B cell (primary cell): ENCODE measurements around the gene FMNL3. TPM values are rescaled to one million over a fixed set of nuclear protein-coding genes. Genes with fewer than 3 reads are reported as not detected.

Experiments used
- ATAC-seq: fragments of 200-7000 bp; cut with Tn5 transposase; one replicate; pipeline ENCODE4 v1.10.0; 2021; ENCODE audit warnings: low read depth, mild to moderate bottlenecking, moderate number of reproducible peaks, moderate library complexity
- CTCF ChIA-PET: fragments of 350-600 bp; sonication (Branson Sonifier 250); formaldehyde crosslinking; loops from one replicate; lab custom pipeline; 2021; ENCODE audit warnings: antibody characterized with exemption, inconsistent platforms; lab: Charles Lee
- POLR2A ChIA-PET: fragments of 350-600 bp; sonication (Branson Sonifier 250); formaldehyde crosslinking; loops from one replicate; lab custom pipeline; 2021; ENCODE audit warnings: antibody characterized with exemption; lab: Charles Lee
- DNase-seq: peaks from one replicate; pipeline ENCODE4 v3.0.0; 2013
- H2AFZ ChIP-seq: 2 replicates; pipeline ENCODE4 v1.6.1; 2012; ENCODE audit warnings: mild to moderate bottlenecking, low read depth, low read length; ENCODE audit not compliant: insufficient read depth, poor library complexity, severe bottlenecking
- H3K27ac ChIP-seq, 2 donors: 1 replicate in 1 of 2; 2 replicates in 1 of 2; pipeline ENCODE4 v1.5.1; 2012 to 2013; ENCODE audit warnings: low read length in 2 of 2, mild to moderate bottlenecking in 2 of 2, moderate library complexity in 1 of 2
- H3K27me3 ChIP-seq, 4 experiments: fragments of 200-600 bp in 1 of 4; sonication (generic) in 1 of 4; replicated peaks in 1 of 4; 1 replicate in 2 of 4; 2 replicates in 2 of 4; pipeline versions ENCODE4 v1.6.1 to v1.7.0; 2013 to 2016; ENCODE audit warnings: low read length in 3 of 4, mild to moderate bottlenecking in 2 of 4, mixed read lengths in 1 of 4, moderate library complexity in 1 of 4; ENCODE audit not compliant: insufficient read depth in 4 of 4, control insufficient read depth in 3 of 4; ENCODE audit errors: control extremely low read depth in 1 of 4
- H3K36me3 ChIP-seq, 2 experiments: replicated peaks in 1 of 2; 1 replicate in 1 of 2; 2 replicates in 1 of 2; pipeline versions ENCODE4 v1.6.1 to v1.7.1; 2013; ENCODE audit warnings: low read length in 1 of 2; ENCODE audit not compliant: insufficient read depth in 2 of 2, control insufficient read depth in 1 of 2; ENCODE audit errors: control extremely low read depth in 1 of 2, extremely low read depth in 1 of 2
- H3K4me1 ChIP-seq, 2 donors: fragments of 200-600 bp in 1 of 2; sonication (generic) in 1 of 2; 1 replicate in 1 of 2; 2 replicates in 1 of 2; pipeline versions ENCODE4 v1.5.1 to v1.6.1; 2013 to 2017; ENCODE audit warnings: low read length in 2 of 2; ENCODE audit not compliant: control insufficient read depth in 2 of 2, insufficient read depth in 2 of 2
- H3K4me2 ChIP-seq: replicated peaks from 2 replicates; pipeline ENCODE3; 2012; ENCODE audit warnings: mild to moderate bottlenecking, low read depth, low read length; ENCODE audit not compliant: poor library complexity, severe bottlenecking
- H3K4me3 ChIP-seq, 5 experiments: fragments of 200-600 bp in 1 of 5; sonication (generic) in 1 of 5; 1 replicate in 3 of 5; 2 replicates in 2 of 5; pipeline versions ENCODE4 v1.5.1 to v1.7.0; 2011 to 2016; ENCODE audit warnings: low read length in 4 of 5, mild to moderate bottlenecking in 4 of 5, low read depth in 2 of 5, control low read depth in 1 of 5, moderate library complexity in 1 of 5; ENCODE audit not compliant: insufficient read depth in 1 of 5; ENCODE audit errors: control extremely low read depth in 1 of 5, extremely low read depth in 1 of 5
- H3K79me2 ChIP-seq: fragments of 200-600 bp; sonication (generic); one replicate; pipeline ENCODE4 v1.6.0; 2016; ENCODE audit warnings: low read length; ENCODE audit not compliant: control insufficient read depth, insufficient read depth
- H3K9ac ChIP-seq: fragments of 200-600 bp; sonication (generic); 2 replicates; pipeline ENCODE4 v1.6.1; 2017; ENCODE audit warnings: mild to moderate bottlenecking, low read length, moderate library complexity
- H3K9me3 ChIP-seq, 3 donors: one replicate each; pipeline versions ENCODE4 v1.6.1 to v1.7.1; 2013; ENCODE audit warnings: low read length in 2 of 3; ENCODE audit not compliant: control insufficient read depth in 2 of 3, insufficient read depth in 1 of 3; ENCODE audit errors: control extremely low read depth in 1 of 3
- H4K20me1 ChIP-seq: 2 replicates; pipeline ENCODE4 v1.6.0; 2012; ENCODE audit warnings: mild to moderate bottlenecking, low read length; ENCODE audit not compliant: insufficient read depth, control insufficient read depth, poor library complexity, severe bottlenecking
- H3K27ac Mint-ChIP-seq: one replicate; pipeline ENCODE4 v1.8.0; 2021; ENCODE audit warnings: mixed read lengths
- H3K27me3 Mint-ChIP-seq: one replicate; pipeline ENCODE4 v1.8.0; 2021; ENCODE audit warnings: mixed read lengths
- H3K4me1 Mint-ChIP-seq: one replicate; pipeline ENCODE4 v1.8.0; 2021; ENCODE audit warnings: mixed read lengths
- H3K4me3 Mint-ChIP-seq: one replicate; pipeline ENCODE4 v1.8.0; 2021; ENCODE audit warnings: mixed read lengths
- H3K9me3 Mint-ChIP-seq: one replicate; pipeline ENCODE4 v1.8.0; 2022; ENCODE audit warnings: mixed read lengths; ENCODE audit not compliant: insufficient read depth
- CTCF ChIP-seq: fragments of 200-600 bp; IDR thresholded peaks from one replicate; pipeline ENCODE4 v1.8.0; 2022; ENCODE audit warnings: antibody characterized with exemption, mild to moderate bottlenecking
- EZH2 ChIP-seq: IDR thresholded peaks from 2 replicates; pipeline ENCODE4 v1.6.1; 2012; ENCODE audit warnings: borderline replicate concordance, low read depth, mild to moderate bottlenecking, moderate library complexity, low read length; ENCODE audit not compliant: insufficient read depth, poor library complexity, severe bottlenecking
- WGBS: methylation state at CpG from one replicate; pipeline ENCODE4 v1.1.5; 2013; ENCODE audit warnings: missing lambda C conversion rate; ENCODE audit not compliant: insufficient coverage; 5-methylcytosine and 5-hydroxymethylcytosine counted together
- intact Hi-C: fragments of 100-400 bp; cut with micrococcal nuclease; formaldehyde crosslinking; loops from one replicate; pipeline ENCODE4 v1.10.0; 2022
- polyA plus RNA-seq: library from polyadenylated mRNA; depleted of rRNA; stranded (reverse); fragments of >200 nt; gene quantifications from 2 replicates; pipeline ENCODE4 v1.2.3, GENCODE V29; 2012
- total RNA-seq, 2 donors: library from RNA; stranded (reverse); fragments of 120-200 nt in 1 of 2; gene quantifications; 1 replicate in 1 of 2; 2 replicates in 1 of 2; pipeline versions ENCODE4 v1.2.3 to v1.2.4, GENCODE V29; 2013 to 2022

The FMNL3 gene
- total and polyA plus RNA-seq, 2 donors (not counting 1 experiment from before 2014, with no cell fraction given) = 19.3 to 69.9 TPM

GRCh38 chr12:49588721-49589516 is 118.3 kb downstream of the FMNL3 start:
- intact Hi-C loops = no loop called here
- H3K27ac ChIP-seq = no peak overlapping the region
- no peak overlapping the region for H3K27ac Mint-ChIP-seq
- ChIA-PET CTCF (interaction anchor here (0.6 to 1.3 kb wide), 2 partner anchors 10 to 45 kb away, joined by 3 read pairs; no protein-coding TSS in a partner anchor), POLR2A (no interaction called here)
- H2AFZ ChIP-seq = no peak overlapping the region
- no peak overlapping the region for H3K4me2 ChIP-seq
- no peaks in the 10 kb centered on the region for H3K27me3 ChIP-seq
- ATAC-seq (no peak), DNase-seq (no peak)
- no peaks in the 10 kb centered on the region for H3K4me1 Mint-ChIP-seq
- H3K4me3 Mint-ChIP-seq = no peak overlapping the region
- H4K20me1 ChIP-seq = no peaks in the 10 kb centered on the region
- no peaks in the 10 kb centered on the region for H3K27me3 Mint-ChIP-seq
- H3K4me1 ChIP-seq = no peaks in the 10 kb centered on the region
- H3K9me3 Mint-ChIP-seq = peaks cover 5% of the 10 kb centered on the region
- H3K9ac ChIP-seq = no peak overlapping the region
- H3K9me3 ChIP-seq = peaks cover 1 to 10% (median 8%) of the 10 kb centered on the region in 3 donors
- H3K79me2 ChIP-seq = no peaks in the 10 kb centered on the region
- peaks cover 0 to 19% of the 10 kb centered on the region in 2 experiments for H3K36me3 ChIP-seq
- TF ChIP-seq CTCF (no peak), EZH2 (no peak)
- 100% methylated on average over 3 of the region's 4 CpGs for WGBS
- H3K4me3 ChIP-seq = no peak overlapping the region

DNA sequence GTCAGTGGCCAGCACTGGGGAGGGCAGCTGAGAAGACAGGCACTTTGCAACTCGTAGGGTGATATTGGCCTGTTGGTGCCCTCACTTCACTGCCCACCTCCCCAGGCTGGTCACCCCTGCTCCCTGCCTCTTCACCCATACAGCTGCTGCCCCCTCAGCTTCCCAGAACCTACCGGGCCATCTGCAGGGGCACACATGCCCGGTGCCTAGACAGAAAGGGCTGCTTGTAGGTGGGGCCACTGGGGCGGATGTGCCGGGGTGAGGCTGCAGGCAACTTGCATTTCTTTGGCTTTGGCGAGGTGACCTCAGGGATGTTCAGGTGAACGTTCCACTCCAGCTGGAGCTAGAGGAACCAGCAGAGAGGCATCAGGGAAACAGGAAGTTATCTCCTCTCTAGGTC is 118.9 kb downstream of the FMNL3 start:
- Histone ChIP-seq H3K27me3 (no peaks in the 10 kb centered on the region), H3K79me2 (no peaks in the 10 kb centered on the region), H2AFZ (no peak overlapping the region), H3K9ac (no peak overlapping the region), H3K36me3 (peaks cover 0 to 23% of the 10 kb centered on the region in 2 experiments), H3K4me2 (no peak overlapping the region), H3K4me3 (no peak overlapping the region), H3K27ac (no peak overlapping the region), H3K4me1 (no peaks in the 10 kb centered on the region), H4K20me1 (no peaks in the 10 kb centered on the region), H3K9me3 (peaks cover 1 to 10% (median 8%) of the 10 kb centered on the region in 3 donors)
- Mint-ChIP-seq H3K9me3 (peaks cover 5% of the 10 kb centered on the region), H3K4me3 (no peak overlapping the region), H3K27me3 (no peaks in the 10 kb centered on the region), H3K4me1 (no peaks in the 10 kb centered on the region), H3K27ac (no peak overlapping the region)
- DNase-seq (no peak), ATAC-seq (no peak)
- intact Hi-C loops = no loop called here
- TF ChIP-seq EZH2 (no peak), CTCF (no peak)
- ChIA-PET CTCF (interaction anchor here (1.3 kb wide), 1 partner anchor 9 kb away, joined by 3 read pairs; no protein-coding TSS in a partner anchor), POLR2A (no interaction called here)
- 89% methylated on average over 6 of the region's 7 CpGs for WGBS
